COLO668 (cell line): ENCODE results near the gene LRRC7.
"Not testable (repeated sequence)": the region's sequence is repeated elsewhere in the genome, so short reads cannot be mapped to it uniquely, and the experiment has no call there.

Source experiments
- DNase-seq: peaks from one replicate; lab custom pipeline; 2025; ENCODE audit not compliant: unreplicated experiment; lab: John Stamatoyannopoulos, UW

The LRRC7 gene

DNA sequence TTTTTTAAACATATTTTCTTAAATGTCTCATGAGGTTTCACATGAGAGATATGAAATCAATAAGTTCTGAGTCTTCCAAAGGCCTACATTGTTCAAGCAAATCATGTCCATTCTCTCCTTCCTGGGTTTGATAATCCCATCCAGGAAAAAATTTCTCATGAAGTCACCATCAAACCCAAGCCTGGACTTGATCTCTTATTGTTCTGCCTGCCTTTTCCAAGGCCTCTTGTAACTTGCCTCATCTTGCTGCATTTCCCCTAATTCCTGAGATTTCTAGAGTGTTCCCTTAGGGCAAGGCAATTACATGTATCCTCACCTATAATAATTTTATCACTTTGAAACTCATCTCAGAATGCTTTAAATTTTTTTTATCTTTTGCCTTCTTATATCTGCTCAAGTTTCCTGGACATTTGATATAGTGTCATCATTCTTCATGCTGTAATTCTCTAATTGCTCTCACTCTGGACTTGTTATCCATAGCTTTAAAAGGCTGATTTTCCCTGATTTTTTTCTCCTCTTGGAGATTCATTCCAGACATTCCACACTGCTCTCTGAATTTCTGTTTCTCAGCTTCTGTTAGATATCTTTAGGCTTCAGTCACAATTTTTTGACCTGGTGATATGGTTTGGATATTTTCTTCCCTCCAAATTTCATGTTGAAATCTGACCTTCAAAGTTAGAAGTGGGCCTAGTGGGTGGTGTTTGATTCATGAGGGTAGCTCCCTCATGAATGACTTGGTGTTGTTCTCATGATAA is 126.4 kb downstream of the LRRC7 start:
- no peak for DNase-seq

- no peak for DNase-seq
Observed at GRCh38 chr1:69697340-69697739, 129.6 kb downstream of the LRRC7 start.

- DNase-seq, result peak; percentile 41
Observed at GRCh38 chr1:69700770-69701169, 133.0 kb downstream of the LRRC7 start.

DNA sequence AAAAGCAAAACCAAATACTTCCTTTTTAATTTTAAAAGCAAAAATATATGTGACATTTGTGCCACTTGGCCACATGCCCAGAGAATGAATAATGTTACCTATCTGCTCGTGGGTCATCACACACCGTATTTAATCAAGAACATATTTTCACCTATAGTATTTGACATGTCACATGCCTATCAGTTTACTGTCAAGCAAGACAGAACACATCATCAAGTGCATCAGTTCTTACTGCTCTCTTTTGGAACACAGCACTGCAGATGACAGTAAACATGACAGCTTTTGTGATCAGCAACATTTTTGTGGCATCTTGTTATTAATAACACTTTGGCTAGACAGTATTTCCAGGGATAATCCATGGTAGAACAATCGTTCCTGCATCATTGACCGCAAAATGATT is 134.4 kb downstream of the LRRC7 start:
- no peak for DNase-seq

GRCh38 chr1:69706473-69706872 is 138.8 kb downstream of the LRRC7 start:
- no peak for DNase-seq

GRCh38 chr1:69707103-69707502 is 139.4 kb downstream of the LRRC7 start:
- DNase-seq, result peak; percentile 29

DNA sequence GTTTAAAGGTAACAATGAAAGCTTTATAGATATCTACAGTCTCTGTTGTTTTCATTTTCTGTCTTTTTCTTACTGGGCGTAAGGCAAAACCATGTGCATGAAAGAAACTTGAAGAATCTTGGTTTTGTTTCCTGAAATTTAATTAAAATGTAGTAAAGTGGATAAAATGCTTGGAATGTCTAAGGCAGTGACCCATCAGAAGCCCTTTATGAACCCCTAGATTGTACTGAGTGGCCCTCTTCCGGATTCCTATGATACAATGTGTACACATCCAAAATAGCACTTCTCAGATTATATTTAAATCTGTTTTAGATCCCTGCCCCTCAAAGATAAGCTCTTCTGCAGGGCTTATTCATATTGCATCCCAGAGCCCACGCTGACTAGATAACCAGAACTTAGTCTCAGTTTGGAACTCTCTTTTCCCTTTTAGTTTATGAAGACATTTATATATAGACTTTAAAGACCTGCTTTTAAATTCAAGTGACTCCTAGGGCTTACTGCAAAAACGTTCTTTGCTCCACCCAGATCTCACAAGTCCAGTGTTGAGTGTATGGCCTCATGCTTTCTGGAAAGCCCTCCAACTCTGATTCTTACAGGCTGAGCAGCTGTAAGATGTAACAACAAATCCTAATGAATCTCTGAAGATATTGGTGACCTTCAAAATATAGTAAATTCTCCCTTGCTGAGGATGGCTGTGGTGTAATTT is 142.9 kb downstream of the LRRC7 start:
- no peak for DNase-seq

- DNase-seq, result no peak
Observed at GRCh38 chr1:69711190-69711930, 143.6 kb downstream of the LRRC7 start.

GRCh38 chr1:69717834-69718233 is 150.1 kb downstream of the LRRC7 start:
- DNase-seq, result not testable (repeated sequence)

DNA sequence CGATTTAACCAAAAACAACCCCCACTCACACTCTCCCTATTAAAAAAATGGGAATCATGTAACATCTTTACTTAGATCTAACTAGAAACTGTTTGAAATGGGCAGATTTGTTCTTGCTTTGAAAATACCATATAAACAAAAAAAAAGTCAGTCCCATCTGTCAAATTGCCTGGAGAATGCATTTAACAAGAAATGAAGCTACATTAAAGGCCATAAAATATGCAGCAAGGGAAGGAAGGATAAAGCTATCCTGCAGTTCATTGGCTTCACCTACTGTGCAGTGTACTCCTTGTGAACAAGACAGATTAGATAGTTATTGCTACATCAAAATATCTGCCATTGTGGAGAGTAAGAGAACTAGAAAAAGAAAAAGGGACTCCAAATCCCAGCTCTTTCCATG is 160.5 kb downstream of the LRRC7 start:
- DNase-seq, result no peak

DNA sequence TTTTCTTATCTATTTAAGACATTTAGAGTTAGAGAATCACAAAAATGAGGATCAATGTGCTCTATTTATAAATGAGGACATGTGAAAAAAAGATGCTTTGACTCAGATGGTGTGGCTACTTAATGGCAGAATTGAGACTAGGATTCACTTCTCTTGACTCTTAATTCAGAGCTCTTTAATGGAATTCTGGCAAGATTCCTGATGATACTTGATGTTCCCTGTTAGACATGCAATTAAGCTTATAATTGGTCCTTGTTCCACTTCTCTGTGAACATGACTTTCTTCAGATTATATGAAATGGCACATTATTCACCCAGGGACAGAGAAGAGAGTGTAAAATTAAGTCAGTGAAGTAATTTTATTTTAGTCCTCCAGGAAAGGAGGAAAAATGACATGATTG is 165.3 kb downstream of the LRRC7 start:
- no peak for DNase-seq

DNA sequence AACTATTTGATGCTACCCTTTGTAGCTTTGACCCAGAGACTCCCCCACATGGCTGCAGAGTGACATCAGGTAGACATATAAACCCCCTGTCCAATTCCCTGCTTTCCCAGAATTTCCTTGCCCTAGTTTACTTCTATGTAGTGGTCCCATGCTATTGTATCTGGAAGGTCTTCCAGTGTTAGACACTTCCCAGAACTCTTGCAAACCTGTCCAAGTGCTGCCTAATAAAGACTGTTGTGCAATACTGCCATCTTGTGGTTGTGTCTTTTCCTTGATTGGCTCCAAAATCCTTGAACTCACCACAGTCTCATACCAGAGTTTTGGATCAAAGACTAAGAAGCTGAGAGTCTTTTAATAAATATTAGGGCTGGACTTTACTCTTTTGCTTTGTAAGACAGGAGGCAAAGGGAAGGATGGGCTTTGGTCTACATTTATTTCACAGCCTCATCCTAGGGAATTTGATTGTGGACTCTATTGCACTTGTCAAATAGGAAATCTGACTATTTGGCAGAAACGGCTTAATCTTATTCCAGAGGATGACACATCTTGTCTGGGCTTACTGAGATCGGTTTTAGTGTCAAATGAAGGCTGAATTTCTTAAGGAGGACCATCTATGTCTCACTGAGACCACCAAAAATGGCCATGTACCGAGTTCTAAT is 169.9 kb downstream of the LRRC7 start:
- DNase-seq, result peak; percentile 60

DNA sequence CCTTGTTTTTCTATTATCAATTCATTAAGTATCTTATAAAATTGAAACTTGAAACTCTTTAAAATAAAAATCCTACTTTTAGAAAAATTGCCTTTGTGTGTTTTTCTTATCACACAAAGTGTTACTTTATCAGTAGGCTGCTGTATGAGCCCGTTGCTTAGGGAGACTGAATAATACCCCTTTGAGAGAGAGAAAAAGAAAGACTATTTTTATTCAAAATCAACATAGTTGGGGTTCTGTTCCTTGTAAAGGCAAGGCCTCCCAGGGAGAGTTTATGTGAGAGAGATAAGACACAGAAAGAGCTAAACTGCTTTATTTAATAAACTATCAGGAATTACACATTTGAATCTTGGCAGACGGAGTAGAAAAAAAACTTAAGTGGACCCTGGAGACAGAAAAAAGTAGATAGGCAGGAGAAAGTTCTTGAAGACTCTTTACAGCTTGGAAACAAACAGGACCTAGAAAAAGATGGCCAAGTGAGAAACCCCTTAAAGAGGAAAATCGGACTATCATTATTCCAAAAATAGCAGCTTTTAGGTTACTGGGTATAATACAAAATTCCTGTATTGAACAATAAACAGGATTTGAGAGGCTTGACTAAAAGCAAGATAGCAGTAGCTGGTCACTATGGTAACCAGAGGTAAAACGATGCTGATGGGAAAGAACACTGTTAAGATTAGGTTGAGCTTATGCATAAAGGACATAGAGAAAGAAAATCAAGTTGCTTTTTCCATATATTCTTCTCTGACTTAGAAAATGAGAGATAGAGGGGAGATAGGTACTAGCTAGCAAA is 170.9 kb downstream of the LRRC7 start:
- no peak for DNase-seq

DNA sequence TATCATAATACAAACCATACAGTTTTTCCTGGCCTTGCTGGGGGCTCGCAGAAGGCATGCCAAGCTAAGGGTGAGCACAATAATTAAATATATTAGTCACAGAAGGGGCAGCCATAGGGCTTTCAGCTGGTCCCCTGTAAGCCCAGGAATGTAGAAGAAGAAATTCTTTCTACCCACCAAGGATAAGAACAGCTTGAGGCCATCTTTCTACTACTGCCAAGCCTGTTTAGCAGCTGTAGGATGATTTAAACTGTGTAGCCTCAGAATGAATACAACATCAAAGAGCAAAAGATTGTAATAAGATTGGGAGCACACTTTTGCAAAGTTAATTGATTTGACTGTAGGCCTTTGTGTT is 171.5 kb downstream of the LRRC7 start:
- DNase-seq, result no peak

DNA sequence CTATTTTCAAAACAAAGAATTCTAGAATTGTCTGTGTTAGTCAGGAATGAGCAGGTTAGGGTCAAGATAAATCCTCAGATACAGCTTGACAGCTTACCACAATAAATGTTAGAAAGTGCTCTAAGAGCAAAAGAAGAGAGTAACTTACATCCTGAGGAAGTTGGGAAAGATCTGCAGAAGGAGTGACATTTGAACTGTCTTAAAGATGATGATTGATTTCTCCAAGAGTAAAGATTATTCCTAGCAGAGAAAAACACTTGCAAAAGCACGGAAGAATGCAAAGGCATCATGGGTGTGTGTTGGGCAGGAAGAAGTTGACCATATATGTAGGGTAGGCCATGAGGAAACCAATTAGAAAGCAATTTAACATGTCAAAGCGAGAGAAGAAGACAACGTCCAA is 175.4 kb downstream of the LRRC7 start:
- DNase-seq, result no peak

DNA sequence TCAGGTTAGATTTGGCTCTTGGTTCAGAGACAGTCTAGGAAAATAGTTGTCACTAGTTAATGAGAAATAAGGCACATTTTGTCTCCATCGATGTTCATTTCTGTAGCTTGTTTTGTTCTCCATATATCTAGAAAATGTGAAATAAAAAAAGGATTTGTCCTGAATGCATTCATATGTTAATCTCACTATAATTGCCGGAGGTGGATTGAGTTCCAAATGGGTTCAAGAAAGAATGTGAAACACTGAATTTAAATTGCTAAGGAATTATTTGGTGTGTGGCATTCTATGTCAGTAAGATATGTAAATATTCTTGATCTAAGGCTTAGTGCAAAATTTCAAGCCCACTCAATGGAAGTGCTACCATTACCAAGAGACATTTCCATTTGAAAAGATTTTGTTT is 176.7 kb downstream of the LRRC7 start:
- DNase-seq, result no peak

GRCh38 chr1:69747207-69747606 is 179.5 kb downstream of the LRRC7 start:
- DNase-seq, result no peak

DNA sequence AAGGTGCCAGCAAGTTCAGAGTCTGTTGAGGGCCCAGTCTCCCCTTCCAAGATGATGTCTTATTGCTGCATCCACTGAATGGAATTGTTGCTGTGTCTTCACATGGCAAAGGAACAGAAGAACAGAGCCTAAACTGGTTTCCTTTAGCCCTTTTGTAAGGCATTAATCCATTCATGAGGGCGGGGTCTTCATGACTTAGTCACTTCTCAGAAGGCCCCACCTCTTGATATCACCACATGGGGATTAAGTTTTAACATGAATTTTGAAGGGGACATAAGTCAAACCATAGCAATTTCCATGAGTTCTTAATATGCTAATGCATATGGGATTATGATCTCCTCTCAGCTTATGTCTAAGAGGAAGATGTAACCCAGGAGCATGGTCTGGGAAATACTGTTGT is 182.9 kb downstream of the LRRC7 start:
- no peak for DNase-seq

GRCh38 chr1:69752831-69753230 is 185.1 kb downstream of the LRRC7 start:
- no peak for DNase-seq

DNA sequence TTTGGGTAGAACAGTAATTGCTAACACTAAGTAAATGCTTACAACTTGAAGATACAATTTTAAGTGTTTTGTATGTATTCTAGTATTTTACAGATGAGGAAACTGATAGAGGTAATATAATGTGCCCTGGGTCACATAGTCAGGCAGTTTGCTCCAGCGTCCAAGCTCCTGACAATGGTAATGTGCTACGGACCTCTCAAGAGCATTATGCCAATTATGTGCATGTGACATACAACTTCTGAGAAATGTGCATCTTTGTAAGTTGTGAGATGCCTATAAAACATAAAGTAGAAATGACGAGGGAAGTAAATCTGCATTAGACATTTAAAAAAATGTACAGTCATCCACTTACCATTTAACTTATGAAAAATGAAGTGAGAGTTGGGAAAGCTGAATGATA is 186.8 kb downstream of the LRRC7 start:
- no peak for DNase-seq

- no peak for DNase-seq
Observed at GRCh38 chr1:69755647-69756046, 187.9 kb downstream of the LRRC7 start.
